ENCODE measurements around the gene MRPL18. TPM values are rescaled to one million over a fixed set of nuclear protein-coding genes. Genes with fewer than 3 reads are reported as not detected.

The MRPL18 gene
- total and polyA plus RNA-seq, 7 donors = 45.0 to 149 (median 71.9) TPM

GRCh38 chr6:159756508-159756907 lies 33.8 kb upstream of the MRPL18 start:
- TF ChIP-seq CTCF (IDR thresholded peaks at IDR 0.05) = no peak
- Histone ChIP-seq H3K9me3 (no peaks in the 10 kb centered on the region), H3K27me3 (ENCODE audit: insufficient read depth in 3 of 3, low read length in 2 of 3) (no peaks in the 10 kb centered on the region), H3K27ac (no peak overlapping the region), H3K4me1 (peaks cover 13% of the 10 kb centered on the region), H3K36me3 (ENCODE audit: insufficient read depth in 1 of 2, low read depth in 1 of 2) (peaks cover 12 to 80% of the 10 kb centered on the region in 2 donors), H3K4me3 (no peak overlapping the region)
- WGBS, 3 donors = 83 to 89% (median 85%) methylated on average over 4 of the region's 4 CpGs
- ATAC-seq (no peak), DNase-seq (no peak)
- intact Hi-C loops (cut with DNase I) = no loop called here

- intact Hi-C loops (cut with DNase I) = no loop called here
- DNase-seq (no peak), ATAC-seq (no peak)
- H3K36me3 ChIP-seq (ENCODE audit: insufficient read depth in 1 of 2, low read depth in 1 of 2) = peaks cover 9 to 63% of the 10 kb centered on the region in 2 donors
- H3K27ac ChIP-seq = no peak overlapping the region
- peaks cover 16% of the 10 kb centered on the region for H3K4me1 ChIP-seq
- H3K4me3 ChIP-seq = no peak overlapping the region
- no peaks in the 10 kb centered on the region for H3K9me3 ChIP-seq
- H3K27me3 ChIP-seq (ENCODE audit: insufficient read depth in 3 of 3, low read length in 2 of 3) = no peaks in the 10 kb centered on the region
- TF ChIP-seq CTCF (IDR thresholded peaks at IDR 0.05) = no peak
- 88 to 96% (median 91%) methylated on average over 7 of the region's 7 CpGs for WGBS, 3 donors
Measured at GRCh38 chr6:159758031-159759001, 32.0 kb upstream of the MRPL18 start.

GRCh38 chr6:159759645-159760044 lies 30.6 kb upstream of the MRPL18 start:
- intact Hi-C loops (cut with DNase I) = no loop called here
- 60% methylated on average over 2 of the region's 2 CpGs; no CpG with 5 or more reads in 2 of the 3 donors for WGBS, 3 donors

GRCh38 chr6:159760602-159761057 lies 29.6 kb upstream of the MRPL18 start:
- H3K27ac ChIP-seq = peak overlapping the region; percentile 87
- H3K9me3 ChIP-seq = no peaks in the 10 kb centered on the region
- TF ChIP-seq CTCF (IDR thresholded peaks at IDR 0.05) = no peak
- intact Hi-C loops (cut with DNase I) = no loop called here
- peaks cover 16% of the 10 kb centered on the region for H3K4me1 ChIP-seq
- H3K27me3 ChIP-seq (ENCODE audit: insufficient read depth in 3 of 3, low read length in 2 of 3) = no peaks in the 10 kb centered on the region
- H3K4me3 ChIP-seq = peak overlapping the region; percentile 99
- peaks cover 3 to 46% of the 10 kb centered on the region in 2 donors for H3K36me3 ChIP-seq (ENCODE audit: insufficient read depth in 1 of 2, low read depth in 1 of 2)
- DNase-seq (no peak), ATAC-seq (no peak)
- WGBS, 3 donors = 44 to 57% (median 53%) methylated on average over 3 of the region's 3 CpGs

More at GRCh38 chr6:159759645-159760044, 30.6 kb upstream of the MRPL18 start:
- Histone ChIP-seq H3K27ac (peak overlapping the region; percentile 2), H3K9me3 (no peaks in the 10 kb centered on the region), H3K4me3 (no peak overlapping the region), H3K36me3 (ENCODE audit: insufficient read depth in 1 of 2, low read depth in 1 of 2) (peaks cover 9 to 52% of the 10 kb centered on the region in 2 donors), H3K4me1 (peaks cover 16% of the 10 kb centered on the region), H3K27me3 (ENCODE audit: insufficient read depth in 3 of 3, low read length in 2 of 3) (no peaks in the 10 kb centered on the region)
- DNase-seq (no peak), ATAC-seq (no peak)
- TF ChIP-seq CTCF (IDR thresholded peaks at IDR 0.05) = no peak
